Peyer's patch (tissue), 4 donors: Measurements from ENCODE around the gene TMEM229B. TPM values are rescaled to one million over a fixed set of nuclear protein-coding genes. Genes with fewer than 3 reads are reported as not detected.

Experiments used
- DNase-seq, 3 donors: peaks; one replicate each; pipeline ENCODE4 v3.0.0-alpha.2; 2017 to 2019
- H3K27ac ChIP-seq, 4 donors: fragments of 200-600 bp; sonication (generic); one replicate each; pipeline ENCODE4 v1.5.1; 2016 to 2019
- H3K27me3 ChIP-seq, 2 donors: fragments of 200-600 bp; sonication (generic); one replicate each; pipeline ENCODE4 v1.5.1; 2019
- H3K36me3 ChIP-seq, 3 donors: fragments of 200-600 bp; sonication (generic); one replicate each; pipeline ENCODE4 v1.5.1; 2016 to 2019
- H3K4me1 ChIP-seq, 4 donors: fragments of 200-600 bp; sonication (generic); one replicate each; pipeline ENCODE4 v1.5.1; 2016 to 2019
- H3K4me3 ChIP-seq, 4 donors: fragments of 200-600 bp; sonication (generic); 1 replicate in 3 of 4; 2 replicates in 1 of 4; pipeline ENCODE4 v1.5.1; 2016 to 2019; ENCODE audit warnings: mild to moderate bottlenecking in 1 of 4
- H3K9me3 ChIP-seq, 4 donors: fragments of 200-600 bp; sonication (generic); one replicate each; pipeline ENCODE4 v1.5.1; 2016 to 2019; ENCODE audit warnings: mild to moderate bottlenecking in 1 of 4
- CTCF ChIP-seq, 6 experiments: fragments of 450-650 bp in 4 of 6; fragments of 200-600 bp in 2 of 6; sonication (generic) in 1 of 6; IDR thresholded peaks; one replicate each; pipeline ENCODE4 v1.5.1; 2017 to 2019; ENCODE audit warnings: antibody characterized with exemption in 6 of 6, mild to moderate bottlenecking in 3 of 6, moderate library complexity in 1 of 6
- POLR2A ChIP-seq, 2 donors: fragments of 450-650 bp; IDR thresholded peaks; one replicate each; pipeline ENCODE4 v1.5.1; 2017; ENCODE audit warnings: antibody characterized with exemption in 2 of 2, mild to moderate bottlenecking in 2 of 2, moderate library complexity in 2 of 2
- small RNA-seq, 2 donors: library from RNA; depleted of rRNA; stranded (forward); fragments of <200 nt; gene quantifications; one replicate each; pipeline ENCODE3, GENCODE V24; 2016
- total RNA-seq, 4 donors: library from RNA; depleted of rRNA; stranded (reverse); fragments of >200 nt; gene quantifications; one replicate each; pipeline ENCODE4 v1.1.0, GENCODE V29; 2016

The TMEM229B gene
- total RNA-seq, 4 donors from 2014 or later = 8.3 to 39.7 (median 31.7) TPM

- H3K9me3 ChIP-seq = no peaks in the 10 kb centered on the region
- H3K27me3 ChIP-seq = no peaks in the 10 kb centered on the region
- no peaks in the 10 kb centered on the region for H3K36me3 ChIP-seq
- DNase-seq = no peak
- TF ChIP-seq CTCF (IDR thresholded peaks at IDR 0.05) = no peak
- TF ChIP-seq POLR2A (IDR thresholded peaks at IDR 0.05) = no peak
- H3K27ac ChIP-seq = no peak overlapping the region
- no peak overlapping the region for H3K4me3 ChIP-seq
- H3K4me1 ChIP-seq = peaks cover 0 to 21% (median 2%) of the 10 kb centered on the region in 4 donors
Measured at GRCh38 chr14:67421356-67422224, 66.9 kb downstream of the TMEM229B start.

Small RNA genes within 50 kb of the gene (small RNA-seq; reads per million reads assigned to genes)
- 0 reads per million in 2 donors for gene MIR5694

Other genes starting within 250 kb of the TMEM229B start
- gene PALS1, start 247.3 kb downstream of the TMEM229B start, total RNA-seq = 10 to 100 TPM; 36.3 to 95.1 (median 61.1) TPM
- gene ATP6V1D, start 128.9 kb downstream of the TMEM229B start, total RNA-seq = 10 to 100 TPM; 67.0 to 93.3 (median 78.5) TPM
- gene EIF2S1, start 128.4 kb downstream of the TMEM229B start, total RNA-seq = 10 to 100 TPM; 27.1 to 74.3 (median 35.9) TPM
- gene PLEK2, start 76.6 kb downstream of the TMEM229B start, total RNA-seq = 10 to 100 TPM; 19.7 to 40.3 (median 33.6) TPM
- 100 to 1,000 TPM in 2 of 4 donors, 10 to 100 TPM in 2; 68.5 to 142 (median 92.0) TPM for gene PLEKHH1, start 44.6 kb upstream of the TMEM229B start, total RNA-seq
- gene PIGH, start 111.5 kb upstream of the TMEM229B start, total RNA-seq = 10 to 100 TPM; 25.6 to 45.7 (median 28.1) TPM
- 100 to 1,000 TPM in 1 of 4 donors, 10 to 100 TPM in 3; 13.2 to 125 (median 67.6) TPM for gene ARG2, start 131.2 kb upstream of the TMEM229B start, total RNA-seq
- 10 to 100 TPM; 57.4 to 75.5 (median 63.3) TPM for gene VTI1B, start 185.9 kb upstream of the TMEM229B start, total RNA-seq
- 10 to 100 TPM; 24.8 to 53.6 (median 41.6) TPM for gene RDH11, start 207.0 kb upstream of the TMEM229B start, total RNA-seq
- not detected for gene RDH12, start 213.2 kb upstream of the TMEM229B start, total RNA-seq